ENCODE data around the gene RAB31.
"Not testable (repeated sequence)": the region's sequence is repeated elsewhere in the genome, so short reads cannot be mapped to it uniquely, and the experiment has no call there.

RAB31 gene

DNA sequence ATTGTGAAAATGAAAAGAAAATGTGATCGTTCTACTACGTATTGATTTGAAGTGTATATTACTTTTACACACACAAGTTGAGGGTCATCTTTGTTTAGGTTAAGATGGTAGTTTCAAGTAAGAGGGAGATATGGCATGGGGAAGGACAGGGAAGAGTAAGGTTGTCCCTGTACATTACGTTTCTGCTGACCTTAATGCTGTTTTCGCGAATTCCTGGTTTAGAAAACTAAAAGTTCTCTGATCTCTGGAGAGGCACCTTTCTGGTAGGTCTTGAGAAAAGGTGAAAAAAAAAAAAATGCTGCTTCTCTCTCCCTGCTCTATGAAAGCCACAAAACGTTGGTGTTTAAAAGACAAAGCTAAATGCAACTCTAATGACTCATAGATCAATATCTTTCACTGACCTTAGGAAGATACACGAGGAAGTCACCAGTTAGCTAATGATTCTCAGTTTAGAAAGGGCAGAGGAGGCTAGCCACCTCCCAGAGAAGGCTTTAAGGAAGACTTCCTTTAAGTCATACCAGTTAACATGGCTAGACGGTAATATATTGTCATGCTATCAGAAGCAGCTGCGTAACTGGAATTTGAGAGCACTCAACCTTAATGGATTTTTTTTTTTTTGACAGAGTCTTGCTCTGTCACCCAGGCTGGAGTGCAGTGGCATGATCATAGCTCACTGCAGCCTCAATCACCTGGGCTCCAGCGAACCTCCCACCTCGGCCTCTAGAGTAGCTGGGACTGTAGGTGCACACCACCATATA lies 190.9 kb downstream of the RAB31 start:
- DNase-seq = no peak

DNA sequence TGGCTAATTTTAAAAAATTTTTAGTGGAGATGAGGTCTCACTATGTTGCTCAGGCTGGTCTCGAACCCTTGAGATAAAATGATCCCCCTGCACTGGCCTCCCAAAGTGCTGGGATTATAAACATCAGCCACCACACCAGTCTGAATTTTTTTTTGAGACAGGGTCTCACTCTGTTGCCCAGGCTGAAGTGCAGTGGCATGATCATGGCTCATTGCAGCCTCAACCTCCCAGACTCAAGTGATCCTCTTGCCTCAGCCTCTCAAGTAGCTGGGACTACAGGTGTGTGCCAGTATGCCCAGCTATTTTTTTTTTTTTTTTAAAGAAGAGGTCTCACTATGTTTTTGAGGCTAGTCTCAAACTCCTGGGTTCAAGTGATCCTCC lies 191.4 kb downstream of the RAB31 start:
- not testable (repeated sequence) for DNase-seq

DNA sequence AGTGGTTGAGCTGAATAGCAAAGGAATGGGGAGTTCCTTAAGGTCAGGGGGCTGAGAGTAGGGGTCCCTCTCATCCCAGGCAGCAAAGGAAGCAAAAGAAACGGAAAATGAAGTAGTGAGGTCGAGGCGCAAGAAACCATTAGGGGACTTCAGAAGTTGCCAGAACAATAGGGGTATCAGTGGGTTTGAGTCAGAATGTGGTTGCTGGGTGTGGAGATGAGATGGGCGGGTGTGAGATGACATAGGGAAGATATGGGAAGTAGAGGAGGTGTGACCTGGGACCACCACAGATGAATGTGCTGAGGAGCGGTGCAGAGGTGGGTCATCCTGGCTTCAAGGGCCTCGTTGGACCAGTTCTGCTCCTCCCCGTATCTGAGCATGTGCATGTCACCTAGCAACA lies 192.6 kb downstream of the RAB31 start:
- no peak for DNase-seq

DNA sequence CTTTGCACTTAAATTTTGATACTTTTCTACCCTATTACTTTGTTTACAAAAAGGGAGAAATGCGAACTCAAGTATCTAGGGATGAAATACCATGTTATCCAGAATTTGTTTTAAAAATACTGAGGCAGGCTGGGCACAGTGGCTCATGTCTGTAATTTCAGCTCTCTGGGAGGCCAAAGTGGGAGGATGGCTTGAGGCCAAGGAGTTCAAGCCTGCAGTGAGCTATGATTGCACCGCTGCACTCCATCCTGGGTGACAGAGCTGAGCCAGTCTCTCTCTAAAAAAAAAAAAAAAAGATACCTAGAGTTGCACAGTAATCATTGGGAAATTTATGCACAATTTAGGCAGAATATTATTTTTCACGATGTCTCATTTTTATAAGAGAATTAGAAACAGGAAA lies 193.3 kb downstream of the RAB31 start:
- peak; percentile 14 to 51 for DNase-seq

DNA sequence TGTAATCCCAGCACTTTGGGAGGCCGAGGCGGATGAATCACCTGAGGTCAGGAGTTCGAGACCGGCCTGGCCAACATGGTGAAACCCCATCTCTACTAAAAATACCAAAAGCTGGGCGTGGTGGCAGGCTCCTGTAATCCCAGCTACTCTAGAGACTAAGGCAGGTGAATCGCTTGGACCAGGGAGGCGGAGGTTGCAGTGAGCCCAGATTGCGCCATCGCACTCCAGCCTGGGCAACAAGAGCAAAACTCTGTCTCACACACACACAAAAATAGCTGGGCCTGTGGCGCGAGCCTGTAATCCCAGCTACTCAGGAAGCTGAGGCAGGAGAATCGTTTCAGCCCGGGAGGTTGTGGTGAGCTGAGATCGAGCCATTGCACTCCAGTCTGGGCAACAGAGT lies 194.2 kb downstream of the RAB31 start:
- not testable (repeated sequence) for DNase-seq

DNA sequence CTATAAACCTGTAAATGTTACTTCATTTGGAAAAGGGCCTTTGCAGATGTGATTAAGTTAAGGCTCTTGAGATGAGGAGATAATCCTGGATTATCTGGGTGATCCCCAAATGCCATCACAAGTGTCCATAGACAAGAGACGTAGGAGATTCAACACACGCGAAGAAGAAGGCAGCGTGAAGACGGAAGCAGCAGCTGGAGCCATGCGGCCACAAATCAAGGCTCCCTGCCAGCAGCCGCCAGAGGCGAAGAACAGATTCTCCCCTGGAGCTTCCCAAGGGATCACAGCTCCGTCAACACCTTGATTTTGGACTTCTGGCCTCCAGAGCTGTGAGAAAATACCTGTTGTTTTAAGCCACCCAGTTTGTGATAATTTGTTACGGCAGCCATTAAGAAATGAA lies 194.7 kb downstream of the RAB31 start:
- DNase-seq = no peak

DNA sequence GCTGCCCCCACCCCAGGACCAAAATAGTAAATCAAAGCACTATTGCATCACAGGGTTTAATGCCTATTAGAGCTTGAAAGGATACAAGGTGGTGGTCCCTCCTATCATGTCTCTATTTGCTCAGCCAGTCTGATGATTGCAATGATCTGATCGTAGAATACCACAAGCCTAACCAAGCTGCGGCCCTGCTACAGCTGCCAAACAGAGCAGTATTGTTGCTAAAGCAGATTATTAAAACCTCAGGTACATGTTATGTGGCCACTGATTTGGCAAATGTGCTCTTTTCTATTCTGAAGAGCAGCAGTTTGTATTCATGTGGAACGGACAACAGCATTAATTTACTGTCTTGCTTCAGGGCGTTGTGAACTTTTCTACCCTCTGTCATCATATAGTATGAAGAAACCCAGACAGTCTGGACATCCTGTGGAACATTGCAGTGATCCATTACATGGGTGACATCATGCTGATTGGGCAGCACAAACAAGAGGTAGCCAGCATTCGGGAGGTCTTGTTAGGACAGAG lies 197.4 kb downstream of the RAB31 start:
- no peak for DNase-seq

DNA sequence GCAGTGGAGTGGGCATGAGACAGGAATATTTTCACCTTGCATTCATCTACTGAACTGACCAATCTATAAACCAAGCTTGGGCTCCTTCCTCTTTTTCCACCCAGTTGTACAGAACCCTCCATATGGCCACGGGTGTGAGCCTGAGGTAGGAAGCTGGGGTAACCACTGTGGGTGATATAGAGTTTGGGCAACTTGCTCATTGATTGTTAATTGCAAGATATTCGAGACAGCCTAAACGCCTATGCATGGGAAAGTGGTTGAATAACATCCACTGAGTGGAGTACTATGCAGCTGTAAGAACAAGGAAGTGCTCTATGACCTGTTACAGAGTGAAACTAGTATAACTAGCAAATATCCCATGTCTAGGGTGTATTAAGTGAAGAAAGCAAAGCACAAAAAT lies 198.4 kb downstream of the RAB31 start:
- DNase-seq = no peak

DNA sequence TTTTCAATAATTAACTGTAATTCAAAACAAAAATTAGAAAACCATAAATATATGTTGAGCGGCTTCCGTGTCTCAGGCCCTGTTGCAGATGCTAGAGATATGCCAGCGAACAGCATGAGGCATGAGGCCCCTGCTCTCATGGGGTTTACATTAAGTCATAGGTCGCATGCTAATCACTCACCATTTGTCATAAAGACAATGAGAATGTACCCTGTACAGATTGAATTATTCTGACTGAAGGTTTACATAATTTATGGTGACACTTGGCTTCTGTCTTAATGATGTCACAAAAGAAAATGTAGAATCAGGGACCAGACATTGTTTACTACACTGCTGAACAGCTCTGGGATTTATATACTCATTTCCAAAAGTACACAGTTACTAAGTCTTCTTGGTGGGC lies 199.8 kb downstream of the RAB31 start:
- DNase-seq = no peak

DNA sequence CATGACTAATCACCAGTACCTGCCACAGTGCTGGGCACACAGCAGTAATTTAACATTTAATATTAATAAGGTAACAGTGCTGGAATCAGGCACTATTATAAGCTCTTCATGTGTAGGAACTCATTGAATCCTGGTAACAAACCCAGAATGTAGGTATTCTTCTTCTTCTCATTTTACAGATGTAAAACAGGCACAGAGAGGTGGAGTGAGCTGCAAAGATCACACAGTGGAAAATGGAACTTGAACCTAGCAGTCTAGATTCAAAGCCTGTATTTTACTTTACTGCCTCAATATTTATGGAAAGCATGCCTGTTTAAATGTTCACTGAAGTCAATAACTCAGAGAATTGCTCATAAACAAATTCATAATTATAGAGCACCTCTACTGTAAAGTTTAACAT lies 202.0 kb downstream of the RAB31 start:
- DNase-seq = no peak

DNA sequence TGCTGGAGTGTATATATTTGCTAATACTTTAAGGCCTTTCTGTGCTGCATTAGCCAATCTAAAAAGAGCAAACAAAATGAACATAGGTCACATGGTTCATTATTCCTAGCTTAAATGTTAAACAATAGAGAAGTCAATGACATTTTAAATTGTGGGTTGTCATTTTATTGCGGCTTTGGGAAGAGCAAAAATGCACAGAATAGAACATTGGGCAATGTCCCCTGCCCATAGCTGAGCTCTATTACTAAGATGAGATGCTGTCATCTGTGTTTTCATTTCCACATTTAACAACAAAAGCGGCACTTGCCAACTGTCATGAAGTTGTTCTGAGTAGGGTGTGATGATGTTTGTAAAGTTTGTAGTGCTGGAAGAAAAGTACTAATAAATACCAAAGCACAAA lies 202.6 kb downstream of the RAB31 start:
- DNase-seq = no peak

DNA sequence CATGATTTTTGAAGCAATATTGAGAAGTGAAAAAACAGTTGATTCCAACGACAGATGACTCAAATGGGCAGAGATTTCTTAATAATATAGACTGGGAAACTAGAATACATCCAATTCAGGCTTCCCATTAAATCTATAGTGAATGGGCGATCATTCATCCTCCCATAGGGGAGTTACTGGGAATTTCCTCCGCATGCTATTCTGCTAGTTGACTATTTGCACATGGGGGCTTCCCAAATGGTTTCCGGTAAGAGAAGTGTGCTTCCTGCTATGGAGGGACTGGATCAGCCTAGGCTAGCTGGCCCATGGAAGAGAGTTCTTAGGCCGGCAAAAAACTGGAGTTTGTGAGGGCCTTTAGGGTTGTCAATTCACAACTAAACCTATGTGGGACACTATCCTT lies 203.1 kb downstream of the RAB31 start:
- no peak for DNase-seq
